Spleen (tissue), 11 donors: Measurements from ENCODE around the gene HSH2D. TPM values are rescaled to one million over a fixed set of nuclear protein-coding genes. Genes with fewer than 3 reads are reported as not detected.
A peak's percentile ranks its signal among the peaks of the same experiment; 100 is the strongest.

ENCODE experiments used
- DNase-seq: peaks from one replicate; pipeline ENCODE4 v3.0.0-alpha.2; 2020
- H3K27ac ChIP-seq, 8 donors: fragments of 200-600 bp; sonication (generic) in 7 of 8; 1 replicate in 4 of 8; 2 replicates in 4 of 8; pipeline versions ENCODE4 v1.5.0 to v1.8.0; 2016 to 2021; ENCODE audit warnings: inconsistent platforms in 4 of 8, mild to moderate bottlenecking in 4 of 8, moderate library complexity in 1 of 8
- H3K27me3 ChIP-seq, 7 donors: fragments of 200-600 bp; sonication (generic) in 6 of 7; replicated peaks in 1 of 7; 1 replicate in 4 of 7; 2 replicates in 3 of 7; pipeline versions ENCODE4 v1.5.0 to v1.8.0; 2016 to 2021; ENCODE audit warnings: inconsistent platforms in 3 of 7, mild to moderate bottlenecking in 1 of 7
- H3K36me3 ChIP-seq, 6 donors: fragments of 200-600 bp; sonication (generic) in 5 of 6; 1 replicate in 4 of 6; 2 replicates in 2 of 6; pipeline versions ENCODE4 v1.5.0 to v1.8.0; 2016 to 2021; ENCODE audit warnings: inconsistent platforms in 2 of 6
- H3K4me1 ChIP-seq, 6 donors: fragments of 200-600 bp; sonication (generic) in 5 of 6; 1 replicate in 3 of 6; 2 replicates in 3 of 6; pipeline versions ENCODE4 v1.5.0 to v1.8.0; 2016 to 2021; ENCODE audit warnings: inconsistent platforms in 3 of 6
- H3K4me3 ChIP-seq, 8 donors: fragments of 200-600 bp; sonication (generic) in 7 of 8; 1 replicate in 4 of 8; 2 replicates in 4 of 8; pipeline versions ENCODE4 v1.5.0 to v1.8.0; 2016 to 2021; ENCODE audit warnings: inconsistent platforms in 4 of 8, mild to moderate bottlenecking in 4 of 8, moderate library complexity in 2 of 8
- H3K9me3 ChIP-seq, 8 donors: fragments of 200-600 bp; sonication (generic) in 7 of 8; 1 replicate in 4 of 8; 2 replicates in 4 of 8; pipeline versions ENCODE4 v1.5.0 to v1.8.0; 2016 to 2021; ENCODE audit warnings: inconsistent platforms in 4 of 8
- CTCF ChIP-seq, 11 experiments: fragments of 200-600 bp in 7 of 11; fragments of 450-650 bp in 4 of 11; sonication (generic) in 4 of 11; IDR thresholded peaks in 8 of 11; conservative IDR thresholded peaks in 3 of 11; 1 replicate in 7 of 11; 2 replicates in 4 of 11; pipeline versions ENCODE4 v1.4.0 to v1.8.0; 2016 to 2021; ENCODE audit warnings: antibody characterized with exemption in 11 of 11, inconsistent platforms in 4 of 11, mild to moderate bottlenecking in 1 of 11
- POLR2A ChIP-seq, 3 donors: fragments of 450-650 bp; IDR thresholded peaks; one replicate each; pipeline ENCODE4 v1.5.1; 2017; ENCODE audit warnings: antibody characterized with exemption in 3 of 3, mild to moderate bottlenecking in 1 of 3
- POLR2AphosphoS5 ChIP-seq, 3 donors: sonication (generic); formaldehyde crosslinking; IDR thresholded peaks; one replicate each; pipeline ENCODE4 v1.5.1; 2017; ENCODE audit warnings: antibody characterized with exemption in 3 of 3
- WGBS, 5 donors: extraction: QIAGEN DNeasy Blood & Tissue Kit in 3 of 5; methylation state at CpG; one replicate each; pipeline versions ENCODE4 v1.1.5 to v1.1.7; 2013 to 2018; 5-methylcytosine and 5-hydroxymethylcytosine counted together
- intact Hi-C: fragments of 100-400 bp; cut with DNase I; formaldehyde crosslinking; loops from one replicate; pipeline ENCODE4 v1.15.0; 2023; ENCODE audit warnings: low total_unique reads
- polyA plus RNA-seq, 3 donors: library from polyadenylated mRNA; stranded (reverse); fragments of 200-250 nt; gene quantifications; one replicate each; pipeline ENCODE4 v1.2.1, GENCODE V29; 2013
- total RNA-seq, 7 donors: library from RNA; depleted of rRNA in 3 of 7; stranded (reverse); fragments of >200 nt in 3 of 7; fragmentation: NEBNext Ultra II Directional in 4 of 7; extraction: Animal tissue kit (Norgen Biotek cat#: 25700) in 4 of 7; gene quantifications; one replicate each; pipeline versions ENCODE4 v1.1.0 to v1.2.1, GENCODE V29; 2016 to 2021
- donor health status: healthy with polysubstance abuse.
- donor health status: DM: no; HTN: no; CAD: no; lungs with moderate emphysema.
- donor health status: DM: no; HTN: no; CAD: no.
- donor health status: Bipolar disorder and iron deficiency.
- donor health status: healthy.
- donor health status: DM: no; HTN: no; CAD: no.
- donor health status: DM: yes; HTN: yes; CAD: no.

Gene HSH2D
- total and polyA plus RNA-seq, 10 donors: 39.6 to 119 (median 61.4) TPM

- Histone ChIP-seq H3K36me3 (peaks cover 0 to 57% (median 38%) of the 10 kb centered on the region in 6 donors), H3K4me3 (no peak overlapping the region), H3K27ac (peak overlapping the region in 1 of 8 donors; percentile 39), H3K9me3 (no peaks in the 10 kb centered on the region), H3K4me1 (peaks cover 12 to 67% (median 38%) of the 10 kb centered on the region in 6 donors), H3K27me3 (no peaks in the 10 kb centered on the region)
- no peak for DNase-seq
- intact Hi-C loops: no loop called here
- WGBS, 5 donors: 59 to 81% (median 77%) methylated on average over 20 of the region's 20 CpGs
- TF ChIP-seq CTCF (IDR thresholded peaks at IDR 0.05 in 8 of 11, conservative IDR thresholded peaks at IDR 0.05 in 3 of 11) (no peak), POLR2AphosphoS5 (IDR thresholded peaks at IDR 0.05) (no peak), POLR2A (IDR thresholded peaks at IDR 0.05) (no peak)
Observed at GRCh38 chr19:16200038-16201010, 56.8 kb downstream of the HSH2D start.

GRCh38 chr19:16201011-16201391, 57.5 kb downstream of the HSH2D start:
- Histone ChIP-seq H3K27me3 (no peaks in the 10 kb centered on the region), H3K9me3 (no peaks in the 10 kb centered on the region), H3K4me3 (no peak overlapping the region), H3K36me3 (peaks cover 0 to 64% (median 44%) of the 10 kb centered on the region in 6 donors), H3K27ac (no peak overlapping the region), H3K4me1 (peaks cover 12 to 67% (median 39%) of the 10 kb centered on the region in 6 donors)
- DNase-seq: no peak
- WGBS, 5 donors: 88 to 94% (median 90%) methylated on average over 4 of the region's 4 CpGs
- intact Hi-C loops: no loop called here
- no peak for TF ChIP-seq POLR2AphosphoS5 (IDR thresholded peaks at IDR 0.05)
- no peak for TF ChIP-seq POLR2A (IDR thresholded peaks at IDR 0.05)
- TF ChIP-seq CTCF (IDR thresholded peaks at IDR 0.05 in 8 of 11, conservative IDR thresholded peaks at IDR 0.05 in 3 of 11): no peak

GRCh38 chr19:16202320-16203255, 59.1 kb downstream of the HSH2D start:
- no peak for TF ChIP-seq POLR2A (IDR thresholded peaks at IDR 0.05)
- TF ChIP-seq POLR2AphosphoS5 (IDR thresholded peaks at IDR 0.05): no peak
- Histone ChIP-seq H3K27ac (no peak overlapping the region), H3K36me3 (peaks cover 0 to 80% (median 54%) of the 10 kb centered on the region in 6 donors), H3K27me3 (no peaks in the 10 kb centered on the region), H3K9me3 (no peaks in the 10 kb centered on the region), H3K4me1 (peaks cover 8 to 58% (median 30%) of the 10 kb centered on the region in 6 donors), H3K4me3 (no peak overlapping the region)
- 81 to 89% (median 86%) methylated on average over 22 of the region's 22 CpGs for WGBS, 5 donors
- DNase-seq: no peak
- intact Hi-C loops: no loop called here

- intact Hi-C loops: no loop called here
- TF ChIP-seq CTCF (IDR thresholded peaks at IDR 0.05 in 8 of 11, conservative IDR thresholded peaks at IDR 0.05 in 3 of 11) (no peak), POLR2A (IDR thresholded peaks at IDR 0.05) (no peak), POLR2AphosphoS5 (IDR thresholded peaks at IDR 0.05) (peak in 1 of 3 donors; percentile 11)
- WGBS, 5 donors: 81 to 89% (median 85%) methylated on average over 18 to 19 of the region's 19 CpGs
- DNase-seq: peak; percentile 41
- Histone ChIP-seq H3K4me3 (no peak overlapping the region), H3K9me3 (no peaks in the 10 kb centered on the region), H3K4me1 (peaks cover 7 to 53% (median 26%) of the 10 kb centered on the region in 6 donors), H3K27ac (no peak overlapping the region), H3K27me3 (no peaks in the 10 kb centered on the region), H3K36me3 (peaks cover 0 to 88% (median 62%) of the 10 kb centered on the region in 6 donors)
Observed at GRCh38 chr19:16203256-16204004, 59.9 kb downstream of the HSH2D start.
